Large intestine (tissue), 3 donors: ENCODE measurements around the gene VWA5B2. TPM values are rescaled to one million over a fixed set of nuclear protein-coding genes. Genes with fewer than 3 reads are reported as not detected.

Experiments
- DNase-seq, 2 donors: peaks; one replicate each; pipeline versions ENCODE4 v3.0.0 to v3.0.0-alpha.2; 2013
- H3K27ac ChIP-seq: one replicate; pipeline ENCODE4 v1.5.1; 2013; ENCODE audit warnings: low read length
- H3K27me3 ChIP-seq: 2 replicates; pipeline ENCODE4 v1.6.1; 2013; ENCODE audit warnings: low read length; ENCODE audit not compliant: control insufficient read depth, insufficient read depth
- H3K36me3 ChIP-seq: 2 replicates; pipeline ENCODE4 v1.6.1; 2013; ENCODE audit warnings: low read length; ENCODE audit not compliant: control insufficient read depth, insufficient read depth
- H3K4me1 ChIP-seq: one replicate; pipeline ENCODE4 v1.6.1; 2013; ENCODE audit warnings: low read length; ENCODE audit not compliant: control insufficient read depth, insufficient read depth
- H3K4me3 ChIP-seq: one replicate; pipeline ENCODE4 v1.5.1; 2013; ENCODE audit warnings: low read length
- H3K9me3 ChIP-seq: one replicate; pipeline ENCODE4 v1.6.1; 2013; ENCODE audit warnings: mild to moderate bottlenecking, low read depth, low read length, moderate library complexity; ENCODE audit not compliant: control insufficient read depth
- WGBS: methylation state at CpG from one replicate; pipeline ENCODE4 v1.1.5; 2013; ENCODE audit warnings: low lambda C conversion rate; ENCODE audit not compliant: insufficient coverage; 5-methylcytosine and 5-hydroxymethylcytosine counted together
- polyA plus RNA-seq: library from polyadenylated mRNA; unstranded; fragments of 120-200 nt; gene quantifications from one replicate; pipeline ENCODE4 v1.2.1, GENCODE V29; 2013

VWA5B2 gene
- polyA plus RNA-seq, 1 donor: 18.6 TPM

- WGBS: no CpG with 5 or more reads among the region's 3 CpGs
These were observed 6.9 kb upstream of the VWA5B2 start for GRCh38 chr3:184222521-184222920.

GRCh38 chr3:184223946-184224345 lies 5.4 kb upstream of the VWA5B2 start:
- no peak for DNase-seq
- no peaks in the 10 kb centered on the region for H3K9me3 ChIP-seq
- no peak overlapping the region for H3K27ac ChIP-seq
- WGBS: no CpG with 5 or more reads among the region's 3 CpGs
- H3K4me3 ChIP-seq: no peak overlapping the region
- no peaks in the 10 kb centered on the region for H3K36me3 ChIP-seq
- H3K27me3 ChIP-seq: peaks cover 20% of the 10 kb centered on the region
- H3K4me1 ChIP-seq: no peaks in the 10 kb centered on the region

More at GRCh38 chr3:184222521-184222920, 6.9 kb upstream of the VWA5B2 start:
- Histone ChIP-seq H3K36me3 (no peaks in the 10 kb centered on the region), H3K4me1 (no peaks in the 10 kb centered on the region), H3K9me3 (no peaks in the 10 kb centered on the region), H3K27ac (no peak overlapping the region), H3K27me3 (peaks cover 8% of the 10 kb centered on the region), H3K4me3 (no peak overlapping the region)
- DNase-seq: no peak

DNA sequence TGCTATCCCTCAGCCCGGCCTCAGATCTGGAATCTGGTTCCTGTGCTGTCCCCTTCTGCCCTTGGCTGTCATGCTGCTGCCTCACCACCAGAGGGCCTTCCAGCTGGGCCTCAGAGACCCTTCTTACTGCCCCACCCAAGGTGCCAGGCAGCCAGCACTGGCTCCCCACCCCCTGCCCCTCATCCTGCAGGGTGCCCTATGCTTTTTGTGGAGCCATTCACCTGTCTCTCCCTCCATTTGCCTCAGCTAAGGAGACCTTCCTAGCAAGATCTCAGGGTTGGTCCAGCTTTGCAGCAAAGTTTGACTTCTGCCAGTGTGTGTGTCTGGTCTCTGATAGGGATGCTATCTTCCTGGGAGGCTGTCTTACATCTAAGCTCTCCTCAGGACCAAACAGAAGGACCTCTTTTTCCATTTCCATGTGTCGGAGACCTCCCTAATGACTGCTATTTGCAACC lies 1.9 kb upstream of the VWA5B2 start:
- H3K4me1 ChIP-seq: peaks cover 8% of the 10 kb centered on the region
- H3K4me3 ChIP-seq: no peak overlapping the region
- DNase-seq: no peak
- H3K27me3 ChIP-seq: peaks cover 50% of the 10 kb centered on the region
- no CpG with 5 or more reads among the region's 2 CpGs for WGBS
- H3K9me3 ChIP-seq: peaks cover 6% of the 10 kb centered on the region
- H3K36me3 ChIP-seq: no peaks in the 10 kb centered on the region
- no peak overlapping the region for H3K27ac ChIP-seq

- WGBS: 0% methylated on average over 1 of the region's 12 CpGs
- no peak overlapping the region for H3K4me3 ChIP-seq
These were observed 828 bp upstream of the VWA5B2 start for GRCh38 chr3:184228376-184229137.

DNA sequence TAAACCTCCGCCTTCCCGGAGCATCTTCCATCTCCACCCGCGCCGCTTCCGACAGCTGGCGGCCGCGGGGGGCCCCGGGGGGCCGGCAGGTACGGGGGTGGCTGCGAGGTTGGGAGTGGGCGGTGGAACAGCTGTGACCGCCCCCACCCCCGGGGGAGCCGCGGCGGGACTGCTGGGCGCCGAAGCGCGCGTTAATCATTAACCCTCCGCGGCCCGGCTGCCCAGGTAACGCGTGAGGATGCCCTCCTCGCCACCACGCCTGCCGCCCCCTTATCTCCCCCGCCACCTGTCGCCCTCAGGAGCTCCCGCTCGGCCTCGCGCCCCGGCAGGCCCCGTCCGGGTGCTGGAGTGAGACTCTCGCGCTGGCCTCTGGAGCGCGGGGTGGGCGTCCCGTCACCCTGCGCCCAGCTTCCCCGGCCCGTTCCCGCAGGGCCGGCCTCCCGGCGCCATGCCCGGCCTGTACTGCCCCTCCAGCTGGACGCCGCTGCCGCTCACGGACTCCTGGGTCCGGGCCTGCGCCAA lies 757 bp downstream of the VWA5B2 start:
- H3K4me3 ChIP-seq: peak overlapping the region; percentile 35

More at GRCh38 chr3:184228376-184229137, 828 bp upstream of the VWA5B2 start:
- peaks cover 61% of the 10 kb centered on the region for H3K27me3 ChIP-seq
- H3K36me3 ChIP-seq: no peaks in the 10 kb centered on the region
- no peak for DNase-seq
- peaks cover 8% of the 10 kb centered on the region for H3K4me1 ChIP-seq
- no peak overlapping the region for H3K27ac ChIP-seq
- peaks cover 10% of the 10 kb centered on the region for H3K9me3 ChIP-seq

GRCh38 chr3:184230603-184231528 lies 1.5 kb downstream of the VWA5B2 start:
- H3K9me3 ChIP-seq: peaks cover 10% of the 10 kb centered on the region
- 40% methylated on average over 2 of the region's 79 CpGs for WGBS
- peak in 1 of 2 donors; percentile 18 for DNase-seq
- H3K4me3 ChIP-seq: peak overlapping the region; percentile 4
- H3K27ac ChIP-seq: no peak overlapping the region
- H3K36me3 ChIP-seq: no peaks in the 10 kb centered on the region
- H3K27me3 ChIP-seq: peaks cover 72% of the 10 kb centered on the region
- H3K4me1 ChIP-seq: peaks cover 8% of the 10 kb centered on the region

More for the DNA sequence above, 757 bp downstream of the VWA5B2 start:
- no peaks in the 10 kb centered on the region for H3K36me3 ChIP-seq
- peaks cover 8% of the 10 kb centered on the region for H3K4me1 ChIP-seq
- no peak overlapping the region for H3K27ac ChIP-seq
- peaks cover 70% of the 10 kb centered on the region for H3K27me3 ChIP-seq
- peak; percentile 34 to 60 for DNase-seq
- no CpG with 5 or more reads among the region's 61 CpGs for WGBS
- peaks cover 10% of the 10 kb centered on the region for H3K9me3 ChIP-seq

DNA sequence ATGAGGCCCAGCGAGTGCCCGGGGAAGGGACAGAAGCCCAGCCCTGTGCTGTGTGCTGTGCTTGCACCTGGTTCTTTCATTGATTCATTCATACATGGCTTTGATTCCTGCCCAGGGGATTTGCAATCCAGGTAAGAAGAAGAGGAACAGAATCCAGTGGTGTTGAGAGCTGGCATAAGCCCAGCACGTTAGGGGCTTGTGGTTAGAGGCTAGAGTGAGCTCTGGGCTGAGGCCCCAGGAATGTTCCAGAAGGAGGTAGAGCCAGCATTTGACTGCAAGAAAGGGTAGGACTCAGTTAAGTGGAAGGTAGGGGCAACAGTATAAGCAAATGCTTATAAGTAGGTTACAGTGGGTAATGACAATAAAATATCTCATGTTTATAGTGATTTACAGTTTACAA lies 2.3 kb downstream of the VWA5B2 start:
- Histone ChIP-seq H3K4me1 (peaks cover 8% of the 10 kb centered on the region), H3K27ac (no peak overlapping the region), H3K9me3 (peaks cover 10% of the 10 kb centered on the region), H3K36me3 (no peaks in the 10 kb centered on the region), H3K4me3 (no peak overlapping the region), H3K27me3 (peaks cover 74% of the 10 kb centered on the region)
- no peak for DNase-seq
- WGBS: no CpG with 5 or more reads among the region's 3 CpGs

DNA sequence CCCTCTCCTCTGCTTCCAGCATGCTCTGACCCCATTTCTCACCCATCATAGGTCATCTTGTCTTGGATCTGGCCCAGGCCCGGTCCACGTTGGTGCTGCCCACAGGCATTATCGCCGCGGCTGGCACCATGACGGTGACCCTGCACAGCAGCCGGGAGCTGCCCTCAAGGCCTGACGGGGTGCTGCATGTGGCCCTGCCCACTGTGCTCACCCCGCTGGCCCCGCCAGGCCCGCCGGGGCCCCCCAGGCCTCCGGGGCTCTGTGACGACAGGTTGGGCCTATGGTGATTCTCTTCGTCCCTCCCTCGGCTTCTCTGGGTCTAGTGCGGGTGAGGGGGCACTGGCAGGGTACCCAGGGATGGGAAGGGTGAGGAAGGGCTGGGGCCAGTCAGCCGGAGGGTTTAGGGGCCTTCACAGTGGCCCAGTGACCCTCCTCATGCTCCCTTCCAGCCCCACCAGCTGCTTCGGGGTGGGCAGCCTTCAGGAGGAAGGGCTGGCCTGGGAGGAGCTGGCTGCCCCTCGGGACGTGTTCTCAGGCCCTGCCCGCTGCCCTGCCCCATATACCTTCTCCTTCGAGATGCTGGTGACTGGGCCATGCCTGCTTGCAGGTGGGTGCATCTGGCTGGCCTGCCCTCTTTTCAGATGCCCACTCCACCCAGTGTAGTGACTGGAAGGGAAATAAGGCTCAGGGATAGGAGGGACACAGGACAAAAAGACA lies 3.9 kb downstream of the VWA5B2 start:
- Histone ChIP-seq H3K36me3 (no peaks in the 10 kb centered on the region), H3K4me1 (peaks cover 8% of the 10 kb centered on the region), H3K9me3 (peaks cover 10% of the 10 kb centered on the region), H3K27ac (no peak overlapping the region), H3K27me3 (peaks cover 70% of the 10 kb centered on the region), H3K4me3 (no peak overlapping the region)
- no CpG with 5 or more reads among the region's 23 CpGs for WGBS
- DNase-seq: no peak

DNA sequence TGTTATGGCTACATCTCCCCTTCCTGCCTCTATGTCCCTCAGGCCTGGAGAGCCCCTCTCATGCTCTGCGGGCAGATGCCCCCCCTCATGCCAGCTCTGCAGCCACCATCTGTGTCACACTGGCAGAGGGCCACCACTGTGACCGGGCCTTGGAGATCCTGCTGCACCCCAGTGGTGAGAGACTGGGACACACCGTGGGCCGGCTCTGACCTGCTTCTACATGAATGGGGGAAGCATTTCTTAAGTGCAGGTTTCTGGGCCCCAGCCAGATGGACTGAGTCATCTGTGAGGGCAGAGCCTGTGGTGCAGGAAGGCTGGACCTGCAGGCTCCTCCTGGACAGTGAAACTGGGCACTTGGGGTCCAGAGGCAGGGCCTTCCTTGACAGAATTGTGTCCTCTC lies 4.8 kb downstream of the VWA5B2 start:
- no peaks in the 10 kb centered on the region for H3K36me3 ChIP-seq
- no CpG with 5 or more reads among the region's 4 CpGs for WGBS
- H3K4me1 ChIP-seq: peaks cover 8% of the 10 kb centered on the region
- DNase-seq: no peak
- no peak overlapping the region for H3K4me3 ChIP-seq
- H3K27me3 ChIP-seq: peaks cover 61% of the 10 kb centered on the region
- no peak overlapping the region for H3K27ac ChIP-seq
- peaks cover 10% of the 10 kb centered on the region for H3K9me3 ChIP-seq
